B cell (primary cell): ENCODE data around the gene ADGRF1. TPM values are rescaled to one million over a fixed set of nuclear protein-coding genes. Genes with fewer than 3 reads are reported as not detected.

ENCODE experiments used
- ATAC-seq: fragments of 200-7000 bp; cut with Tn5 transposase; one replicate; pipeline ENCODE4 v1.10.0; 2021; ENCODE audit warnings: low read depth, mild to moderate bottlenecking, moderate number of reproducible peaks, moderate library complexity
- CTCF ChIA-PET: fragments of 350-600 bp; sonication (Branson Sonifier 250); formaldehyde crosslinking; loops from one replicate; lab custom pipeline; 2021; ENCODE audit warnings: antibody characterized with exemption, inconsistent platforms; lab: Charles Lee
- POLR2A ChIA-PET: fragments of 350-600 bp; sonication (Branson Sonifier 250); formaldehyde crosslinking; loops from one replicate; lab custom pipeline; 2021; ENCODE audit warnings: antibody characterized with exemption; lab: Charles Lee
- DNase-seq: peaks from one replicate; pipeline ENCODE4 v3.0.0; 2013
- H2AFZ ChIP-seq: 2 replicates; pipeline ENCODE4 v1.6.1; 2012; ENCODE audit warnings: mild to moderate bottlenecking, low read depth, low read length; ENCODE audit not compliant: insufficient read depth, poor library complexity, severe bottlenecking
- H3K27ac ChIP-seq, 2 donors: 1 replicate in 1 of 2; 2 replicates in 1 of 2; pipeline ENCODE4 v1.5.1; 2012 to 2013; ENCODE audit warnings: low read length in 2 of 2, mild to moderate bottlenecking in 2 of 2, moderate library complexity in 1 of 2
- H3K27me3 ChIP-seq, 4 experiments: fragments of 200-600 bp in 1 of 4; sonication (generic) in 1 of 4; replicated peaks in 1 of 4; 1 replicate in 2 of 4; 2 replicates in 2 of 4; pipeline versions ENCODE4 v1.6.1 to v1.7.0; 2013 to 2016; ENCODE audit warnings: low read length in 3 of 4, mild to moderate bottlenecking in 2 of 4, mixed read lengths in 1 of 4, moderate library complexity in 1 of 4; ENCODE audit not compliant: insufficient read depth in 4 of 4, control insufficient read depth in 3 of 4; ENCODE audit errors: control extremely low read depth in 1 of 4
- H3K36me3 ChIP-seq, 2 experiments: replicated peaks in 1 of 2; 1 replicate in 1 of 2; 2 replicates in 1 of 2; pipeline versions ENCODE4 v1.6.1 to v1.7.1; 2013; ENCODE audit warnings: low read length in 1 of 2; ENCODE audit not compliant: insufficient read depth in 2 of 2, control insufficient read depth in 1 of 2; ENCODE audit errors: control extremely low read depth in 1 of 2, extremely low read depth in 1 of 2
- H3K4me1 ChIP-seq, 2 donors: fragments of 200-600 bp in 1 of 2; sonication (generic) in 1 of 2; 1 replicate in 1 of 2; 2 replicates in 1 of 2; pipeline versions ENCODE4 v1.5.1 to v1.6.1; 2013 to 2017; ENCODE audit warnings: low read length in 2 of 2; ENCODE audit not compliant: control insufficient read depth in 2 of 2, insufficient read depth in 2 of 2
- H3K4me2 ChIP-seq: replicated peaks from 2 replicates; pipeline ENCODE3; 2012; ENCODE audit warnings: mild to moderate bottlenecking, low read depth, low read length; ENCODE audit not compliant: poor library complexity, severe bottlenecking
- H3K4me3 ChIP-seq, 5 experiments: fragments of 200-600 bp in 1 of 5; sonication (generic) in 1 of 5; 1 replicate in 3 of 5; 2 replicates in 2 of 5; pipeline versions ENCODE4 v1.5.1 to v1.7.0; 2011 to 2016; ENCODE audit warnings: low read length in 4 of 5, mild to moderate bottlenecking in 4 of 5, low read depth in 2 of 5, control low read depth in 1 of 5, moderate library complexity in 1 of 5; ENCODE audit not compliant: insufficient read depth in 1 of 5; ENCODE audit errors: control extremely low read depth in 1 of 5, extremely low read depth in 1 of 5
- H3K79me2 ChIP-seq: fragments of 200-600 bp; sonication (generic); one replicate; pipeline ENCODE4 v1.6.0; 2016; ENCODE audit warnings: low read length; ENCODE audit not compliant: control insufficient read depth, insufficient read depth
- H3K9ac ChIP-seq: fragments of 200-600 bp; sonication (generic); 2 replicates; pipeline ENCODE4 v1.6.1; 2017; ENCODE audit warnings: mild to moderate bottlenecking, low read length, moderate library complexity
- H3K9me3 ChIP-seq, 3 donors: one replicate each; pipeline versions ENCODE4 v1.6.1 to v1.7.1; 2013; ENCODE audit warnings: low read length in 2 of 3; ENCODE audit not compliant: control insufficient read depth in 2 of 3, insufficient read depth in 1 of 3; ENCODE audit errors: control extremely low read depth in 1 of 3
- H4K20me1 ChIP-seq: 2 replicates; pipeline ENCODE4 v1.6.0; 2012; ENCODE audit warnings: mild to moderate bottlenecking, low read length; ENCODE audit not compliant: insufficient read depth, control insufficient read depth, poor library complexity, severe bottlenecking
- H3K27ac Mint-ChIP-seq: one replicate; pipeline ENCODE4 v1.8.0; 2021; ENCODE audit warnings: mixed read lengths
- H3K27me3 Mint-ChIP-seq: one replicate; pipeline ENCODE4 v1.8.0; 2021; ENCODE audit warnings: mixed read lengths
- H3K4me1 Mint-ChIP-seq: one replicate; pipeline ENCODE4 v1.8.0; 2021; ENCODE audit warnings: mixed read lengths
- H3K4me3 Mint-ChIP-seq: one replicate; pipeline ENCODE4 v1.8.0; 2021; ENCODE audit warnings: mixed read lengths
- H3K9me3 Mint-ChIP-seq: one replicate; pipeline ENCODE4 v1.8.0; 2022; ENCODE audit warnings: mixed read lengths; ENCODE audit not compliant: insufficient read depth
- EZH2 ChIP-seq: IDR thresholded peaks from 2 replicates; pipeline ENCODE4 v1.6.1; 2012; ENCODE audit warnings: borderline replicate concordance, low read depth, mild to moderate bottlenecking, moderate library complexity, low read length; ENCODE audit not compliant: insufficient read depth, poor library complexity, severe bottlenecking
- WGBS: methylation state at CpG from one replicate; pipeline ENCODE4 v1.1.5; 2013; ENCODE audit warnings: missing lambda C conversion rate; ENCODE audit not compliant: insufficient coverage; 5-methylcytosine and 5-hydroxymethylcytosine counted together
- intact Hi-C: fragments of 100-400 bp; cut with micrococcal nuclease; formaldehyde crosslinking; loops from one replicate; pipeline ENCODE4 v1.10.0; 2022
- polyA plus RNA-seq: library from polyadenylated mRNA; depleted of rRNA; stranded (reverse); fragments of >200 nt; gene quantifications from 2 replicates; pipeline ENCODE4 v1.2.3, GENCODE V29; 2012
- total RNA-seq, 2 donors: library from RNA; stranded (reverse); fragments of 120-200 nt in 1 of 2; gene quantifications; 1 replicate in 1 of 2; 2 replicates in 1 of 2; pipeline versions ENCODE4 v1.2.3 to v1.2.4, GENCODE V29; 2013 to 2022
- TF ChIP-seq, protein P1 (sequence below): fragments of 200-600 bp; IDR thresholded peaks from one replicate; pipeline ENCODE4 v1.8.0; 2022; ENCODE audit warnings: antibody characterized with exemption, mild to moderate bottlenecking

ADGRF1 gene
- total and polyA plus RNA-seq, 2 donors (not counting 1 experiment from before 2014, with no cell fraction given) = not detected

DNA sequence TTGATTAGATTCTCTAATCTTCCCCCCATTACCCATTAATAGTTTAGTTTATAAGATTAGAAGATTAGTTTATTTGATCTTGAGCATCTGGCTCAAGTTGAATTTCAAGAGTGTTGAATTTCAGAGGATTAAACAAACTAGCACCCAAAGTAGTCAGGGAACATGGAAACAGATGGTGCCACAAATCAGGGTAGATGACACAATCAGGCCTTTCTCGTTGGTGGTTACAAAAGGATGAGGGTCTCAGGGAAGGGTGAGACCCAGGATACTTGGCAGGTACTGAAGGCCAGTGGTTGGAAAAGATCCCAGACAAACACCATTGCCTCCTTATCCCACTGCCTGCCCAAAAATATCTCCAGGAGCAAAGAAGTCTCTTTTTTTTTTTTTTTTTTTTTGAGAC lies 29.5 kb upstream of the ADGRF1 start:
- no peaks in the 10 kb centered on the region for H4K20me1 ChIP-seq
- DNase-seq (no peak), ATAC-seq (no peak)
- no peaks in the 10 kb centered on the region for H3K79me2 ChIP-seq
- Mint-ChIP-seq H3K9me3 (no peaks in the 10 kb centered on the region), H3K4me3 (no peak overlapping the region), H3K27ac (no peak overlapping the region), H3K4me1 (no peaks in the 10 kb centered on the region), H3K27me3 (peaks cover 9% of the 10 kb centered on the region)
- no peaks in the 10 kb centered on the region for H3K4me1 ChIP-seq
- no peaks in the 10 kb centered on the region for H3K27me3 ChIP-seq
- no peak overlapping the region for H2AFZ ChIP-seq
- TF ChIP-seq, protein P1, sequence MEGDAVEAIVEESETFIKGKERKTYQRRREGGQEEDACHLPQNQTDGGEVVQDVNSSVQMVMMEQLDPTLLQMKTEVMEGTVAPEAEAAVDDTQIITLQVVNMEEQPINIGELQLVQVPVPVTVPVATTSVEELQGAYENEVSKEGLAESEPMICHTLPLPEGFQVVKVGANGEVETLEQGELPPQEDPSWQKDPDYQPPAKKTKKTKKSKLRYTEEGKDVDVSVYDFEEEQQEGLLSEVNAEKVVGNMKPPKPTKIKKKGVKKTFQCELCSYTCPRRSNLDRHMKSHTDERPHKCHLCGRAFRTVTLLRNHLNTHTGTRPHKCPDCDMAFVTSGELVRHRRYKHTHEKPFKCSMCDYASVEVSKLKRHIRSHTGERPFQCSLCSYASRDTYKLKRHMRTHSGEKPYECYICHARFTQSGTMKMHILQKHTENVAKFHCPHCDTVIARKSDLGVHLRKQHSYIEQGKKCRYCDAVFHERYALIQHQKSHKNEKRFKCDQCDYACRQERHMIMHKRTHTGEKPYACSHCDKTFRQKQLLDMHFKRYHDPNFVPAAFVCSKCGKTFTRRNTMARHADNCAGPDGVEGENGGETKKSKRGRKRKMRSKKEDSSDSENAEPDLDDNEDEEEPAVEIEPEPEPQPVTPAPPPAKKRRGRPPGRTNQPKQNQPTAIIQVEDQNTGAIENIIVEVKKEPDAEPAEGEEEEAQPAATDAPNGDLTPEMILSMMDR = no peak
- TF ChIP-seq EZH2 = no peak
- no peak overlapping the region for H3K27ac ChIP-seq
- no peak overlapping the region for H3K4me3 ChIP-seq
- WGBS = no CpG with 5 or more reads among the region's 1 CpG
- H3K36me3 ChIP-seq = no peaks in the 10 kb centered on the region
- no peak overlapping the region for H3K4me2 ChIP-seq
- no peak overlapping the region for H3K9ac ChIP-seq
- ChIA-PET CTCF (no interaction called here), POLR2A (no interaction called here)
- intact Hi-C loops = no loop called here
- no peaks in the 10 kb centered on the region for H3K9me3 ChIP-seq

DNA sequence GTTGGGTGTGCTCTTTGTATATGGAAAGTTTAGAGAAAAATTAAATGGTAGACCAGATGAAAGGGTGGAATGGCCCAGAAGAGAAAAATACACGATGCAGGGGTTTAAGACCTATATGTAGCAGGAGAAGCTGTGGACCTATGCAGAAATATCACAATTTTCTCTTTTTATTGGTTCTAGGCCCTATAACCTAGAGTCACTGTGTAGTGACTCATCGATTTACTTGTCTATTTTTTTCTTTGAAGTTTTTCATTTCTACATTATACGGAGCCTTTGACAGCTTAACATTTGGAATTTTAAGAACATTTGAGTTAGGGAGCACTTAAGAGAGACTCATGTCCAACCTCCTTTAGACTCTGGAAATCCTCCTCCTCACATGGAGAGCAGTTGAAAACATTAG lies 28.3 kb upstream of the ADGRF1 start:
- H2AFZ ChIP-seq = no peak overlapping the region
- WGBS = no CpG with 5 or more reads among the region's 3 CpGs
- Mint-ChIP-seq H3K27ac (no peak overlapping the region), H3K9me3 (no peaks in the 10 kb centered on the region), H3K27me3 (peaks cover 1% of the 10 kb centered on the region), H3K4me1 (no peaks in the 10 kb centered on the region), H3K4me3 (no peak overlapping the region)
- H3K4me3 ChIP-seq = no peak overlapping the region
- H3K9ac ChIP-seq = no peak overlapping the region
- CTCF ChIA-PET = no interaction called here
- DNase-seq = no peak
- H3K79me2 ChIP-seq = no peaks in the 10 kb centered on the region
- POLR2A ChIA-PET = no interaction called here
- H3K9me3 ChIP-seq = no peaks in the 10 kb centered on the region
- H3K27me3 ChIP-seq = no peaks in the 10 kb centered on the region
- no peak overlapping the region for H3K4me2 ChIP-seq
- H3K36me3 ChIP-seq = no peaks in the 10 kb centered on the region
- H3K27ac ChIP-seq = no peak overlapping the region
- intact Hi-C loops = no loop called here
- no peak for TF ChIP-seq EZH2
- TF ChIP-seq, protein P1 = no peak
- ATAC-seq = no peak
- H3K4me1 ChIP-seq = no peaks in the 10 kb centered on the region
- no peaks in the 10 kb centered on the region for H4K20me1 ChIP-seq
